NCI-H1436 treated with DMSO at 0.1 percent for 48 hours (cell line): ENCODE results near the gene AP4M1.

Experiments
- DNase-seq: peaks from one replicate; lab custom pipeline; 2025; lab: John Stamatoyannopoulos, UW

Gene AP4M1

DNA sequence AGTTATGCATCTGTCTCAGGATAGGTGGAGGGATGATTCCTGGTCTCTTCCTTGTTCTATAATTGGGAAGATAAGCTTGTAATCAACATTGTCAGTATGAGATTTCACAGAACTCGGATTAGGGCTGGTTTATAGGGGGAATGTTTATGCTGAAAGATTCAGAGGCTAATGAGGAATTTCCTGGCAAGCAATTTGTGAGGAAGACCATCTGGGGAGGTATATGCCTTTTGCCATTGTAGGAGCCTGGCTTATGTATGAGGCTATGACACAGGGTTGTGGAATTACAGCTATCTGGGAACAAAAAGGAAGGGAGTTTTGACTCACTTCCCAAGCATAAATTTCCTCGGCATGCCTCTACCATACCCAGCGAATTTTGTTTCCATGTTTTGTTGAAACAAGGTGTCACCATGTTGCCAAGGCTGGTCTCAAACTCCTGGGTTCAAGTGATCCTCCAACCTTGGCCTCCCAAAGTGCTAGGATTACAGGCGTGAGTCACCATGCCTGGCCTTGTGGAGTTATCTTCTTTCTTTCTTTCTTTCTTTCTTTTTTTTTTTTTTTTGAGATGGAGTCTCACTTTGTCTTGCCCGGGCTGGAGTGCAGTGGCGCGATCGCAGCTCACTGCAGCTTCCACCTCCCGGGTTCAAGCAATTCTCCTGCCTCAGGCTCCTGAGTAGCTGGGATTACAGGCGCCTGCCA lies 14.2 kb upstream of the AP4M1 start:
- DNase-seq, result no peak

DNA sequence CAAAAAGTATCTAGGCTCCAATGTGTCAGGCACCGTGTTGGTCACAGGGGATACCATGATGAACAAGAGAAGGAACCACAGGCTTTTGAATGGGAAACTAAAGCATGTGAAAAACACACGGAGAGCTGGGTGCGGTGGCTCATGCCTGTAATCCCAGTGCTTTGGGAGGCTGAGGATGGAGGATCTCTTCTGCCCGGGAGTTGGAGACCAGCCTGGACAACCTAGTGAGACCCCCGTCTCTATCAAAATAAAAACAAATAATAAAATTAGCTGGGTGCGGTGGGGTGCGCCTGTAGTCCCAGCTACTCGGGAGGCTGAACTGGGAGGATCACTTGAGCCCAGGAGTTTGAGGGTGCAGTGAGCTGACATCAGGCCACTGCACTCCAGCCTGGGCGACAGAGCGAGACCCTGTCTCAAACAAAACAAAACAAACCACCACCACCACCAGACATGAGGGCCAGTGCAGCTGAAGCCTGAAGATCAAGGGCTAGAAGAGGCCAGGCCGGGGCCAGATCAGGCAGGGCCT lies 13.3 kb upstream of the AP4M1 start:
- no peak for DNase-seq

DNA sequence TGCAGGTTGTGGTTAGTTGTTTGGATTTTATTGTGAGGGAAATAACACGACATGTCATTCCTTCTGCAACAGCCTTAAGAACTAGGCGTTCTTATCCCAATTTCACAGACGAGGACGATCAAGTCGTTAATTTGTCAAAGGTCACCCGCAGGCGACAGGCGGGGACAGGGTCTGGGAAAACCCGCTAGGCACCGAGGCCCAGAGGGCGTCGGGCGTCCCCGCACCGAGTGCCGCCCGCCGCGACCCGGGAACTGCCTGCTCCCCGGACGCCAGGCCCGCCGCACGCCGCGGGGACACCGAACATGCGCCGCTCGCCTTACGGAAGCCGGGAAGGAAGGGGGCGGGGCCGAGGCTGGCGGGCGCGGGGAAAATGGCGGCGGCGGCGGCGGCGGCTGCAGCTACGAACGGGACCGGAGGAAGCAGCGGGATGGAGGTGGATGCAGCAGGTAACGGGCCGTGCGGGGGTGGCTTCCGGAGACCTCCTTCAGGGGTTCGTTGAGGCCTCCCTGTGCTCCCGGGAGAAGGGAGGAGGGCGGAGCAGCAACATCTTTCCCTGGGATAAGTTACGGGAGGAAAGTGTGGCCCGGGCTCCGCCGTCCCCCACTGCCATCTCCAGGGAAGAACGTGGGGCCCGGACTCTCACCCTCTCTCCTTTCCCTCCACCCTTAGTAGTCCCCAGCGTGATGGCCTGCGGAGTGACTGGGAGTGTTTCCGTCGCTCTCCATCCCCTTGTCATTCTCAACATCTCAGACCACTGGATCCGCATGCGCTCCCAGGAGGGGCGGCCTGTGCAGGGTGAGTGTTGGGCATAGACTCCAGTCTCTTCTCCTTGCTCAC lies 12.6 kb upstream of the AP4M1 start, which contains the start of gene COPS6:
TSS of gene COPS6 (plus strand) at position 349 of the 837 bp plus-strand sequence. CDS start at position 371, 22 bp downstream.
- DNase-seq, result no peak

DNA sequence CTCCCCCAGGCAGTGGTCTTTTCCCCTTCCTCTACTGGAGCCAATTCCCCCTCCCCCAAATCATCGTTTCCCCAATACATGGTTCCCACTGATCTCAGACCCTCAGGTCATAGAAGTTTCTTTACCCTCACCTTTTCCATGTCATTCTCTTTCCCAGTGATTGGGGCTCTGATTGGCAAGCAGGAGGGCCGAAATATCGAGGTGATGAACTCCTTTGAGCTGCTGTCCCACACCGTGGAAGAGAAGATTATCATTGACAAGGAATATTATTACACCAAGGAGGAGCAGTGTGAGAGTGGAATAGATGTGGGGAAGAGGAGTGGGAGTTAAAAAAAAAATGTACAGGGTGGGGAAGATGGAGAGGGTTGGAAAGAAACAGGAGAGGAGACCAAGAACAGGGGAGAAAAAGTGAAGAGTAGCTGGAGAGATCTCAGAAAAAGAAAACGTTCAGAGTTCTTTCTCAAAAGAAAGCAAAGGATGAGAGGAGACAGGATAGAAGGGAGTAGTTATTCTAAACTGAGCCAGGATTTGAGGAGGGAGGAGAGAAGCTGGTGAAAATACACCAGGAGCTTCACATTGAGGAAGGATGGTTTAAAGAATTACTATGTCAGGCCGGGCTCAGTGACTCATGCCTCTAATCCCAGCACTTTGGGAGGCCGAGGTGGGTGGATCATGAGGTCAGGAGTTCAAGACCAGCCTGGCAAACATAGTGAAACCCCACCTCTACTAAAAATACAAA lies 11.8 kb upstream of the AP4M1 start:
- no peak for DNase-seq

DNA sequence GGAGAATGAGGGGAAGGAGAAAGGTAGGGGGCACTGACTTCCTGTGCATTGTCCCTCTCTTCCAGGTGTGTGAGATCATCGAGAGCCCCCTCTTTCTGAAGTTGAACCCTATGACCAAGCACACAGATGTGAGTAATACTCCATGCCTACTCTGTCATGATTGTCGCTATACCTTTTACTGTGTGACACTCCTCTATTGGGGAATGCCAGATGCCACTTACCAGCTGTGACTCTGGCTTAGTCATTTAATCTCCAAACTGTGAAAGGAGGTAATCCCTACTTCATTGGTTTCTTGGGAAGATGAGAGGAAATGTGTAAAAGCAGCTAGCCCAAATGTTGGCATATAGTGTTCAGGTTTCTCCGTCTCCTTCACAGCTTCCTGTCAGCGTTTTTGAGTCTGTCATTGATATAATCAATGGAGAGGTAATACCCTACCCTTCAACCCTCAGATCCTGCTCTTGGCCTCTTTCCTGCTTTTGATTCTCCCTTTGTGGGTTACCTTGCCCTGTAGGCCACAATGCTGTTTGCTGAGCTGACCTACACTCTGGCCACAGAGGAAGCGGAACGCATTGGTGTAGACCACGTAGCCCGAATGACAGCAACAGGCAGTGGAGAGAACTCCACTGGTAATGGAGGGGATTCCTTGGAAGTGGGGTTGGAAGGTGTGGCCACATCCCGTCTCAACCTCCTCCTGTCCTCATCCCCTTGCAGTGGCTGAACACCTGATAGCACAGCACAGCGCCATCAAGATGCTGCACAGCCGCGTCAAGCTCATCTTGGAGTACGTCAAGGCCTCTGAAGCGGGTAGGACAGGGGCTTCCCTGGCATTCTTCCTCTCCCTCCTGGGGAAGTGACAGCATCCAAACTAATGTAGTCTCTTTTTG lies 10.7 kb upstream of the AP4M1 start:
- no peak for DNase-seq

DNA sequence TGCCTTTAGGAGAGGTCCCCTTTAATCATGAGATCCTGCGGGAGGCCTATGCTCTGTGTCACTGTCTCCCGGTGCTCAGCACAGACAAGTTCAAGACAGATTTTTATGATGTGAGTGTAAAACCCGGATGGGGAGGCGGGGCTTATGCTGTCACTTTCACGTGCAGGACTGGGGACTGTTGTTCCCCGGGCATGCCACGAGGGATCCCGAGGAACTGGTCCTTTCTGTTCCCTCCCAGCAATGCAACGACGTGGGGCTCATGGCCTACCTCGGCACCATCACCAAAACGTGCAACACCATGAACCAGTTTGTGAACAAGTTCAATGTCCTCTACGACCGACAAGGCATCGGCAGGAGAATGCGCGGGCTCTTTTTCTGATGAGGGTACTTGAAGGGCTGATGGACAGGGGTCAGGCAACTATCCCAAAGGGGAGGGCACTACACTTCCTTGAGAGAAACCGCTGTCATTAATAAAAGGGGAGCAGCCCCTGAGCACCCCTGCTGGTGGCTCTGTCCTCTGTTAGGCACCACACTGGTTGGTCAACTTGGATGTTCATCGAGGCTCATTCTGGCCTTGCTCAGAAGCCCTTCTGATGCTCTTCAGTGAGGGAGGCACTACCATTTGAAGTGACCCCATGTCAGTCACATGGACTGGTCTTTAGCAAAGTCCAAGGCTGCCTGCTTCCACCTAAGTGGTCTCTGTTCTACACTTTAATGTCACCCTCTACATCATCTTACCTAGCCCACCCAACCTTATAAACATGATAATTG lies 9.8 kb upstream of the AP4M1 start:
- DNase-seq, result no peak

DNA sequence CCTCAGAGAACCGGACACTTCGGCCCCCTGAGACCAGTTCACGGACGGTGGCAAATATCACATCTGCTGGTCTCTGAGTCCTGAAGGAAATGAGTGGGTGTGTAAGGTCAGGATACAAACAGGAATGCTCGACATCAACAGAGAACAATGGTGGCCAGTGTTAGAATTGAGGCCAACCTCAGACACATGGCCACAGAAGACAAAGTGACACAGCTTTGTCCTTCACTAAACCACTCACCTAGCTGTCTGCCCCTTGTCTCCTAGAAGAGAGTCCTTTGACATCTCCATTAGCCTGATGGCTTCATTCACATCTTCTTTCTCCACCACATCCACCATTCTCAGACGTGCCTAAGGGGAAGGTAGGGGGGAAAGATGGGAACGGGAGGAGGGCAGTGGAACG lies 8.4 kb upstream of the AP4M1 start:
- no peak for DNase-seq

DNA sequence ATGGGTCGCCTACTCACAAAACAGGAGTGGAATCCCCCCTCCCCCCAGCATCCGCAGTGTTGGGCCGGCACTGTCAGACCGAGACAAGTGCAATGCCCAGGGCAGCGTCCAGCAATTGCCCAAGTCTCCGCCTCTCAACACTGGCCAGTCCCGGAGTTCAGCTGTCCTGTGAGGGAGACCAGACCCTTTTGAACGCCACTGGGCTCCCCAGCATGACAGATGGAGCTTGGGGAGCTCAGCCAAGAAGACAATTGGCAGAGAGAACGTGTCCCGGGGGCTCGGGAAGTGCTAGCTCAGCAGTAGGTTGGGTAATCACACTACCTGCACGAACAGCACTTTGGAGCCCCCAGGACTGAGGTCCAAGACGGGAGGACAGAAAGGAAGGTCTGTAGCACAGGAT lies 7.9 kb upstream of the AP4M1 start:
- no peak for DNase-seq

DNA sequence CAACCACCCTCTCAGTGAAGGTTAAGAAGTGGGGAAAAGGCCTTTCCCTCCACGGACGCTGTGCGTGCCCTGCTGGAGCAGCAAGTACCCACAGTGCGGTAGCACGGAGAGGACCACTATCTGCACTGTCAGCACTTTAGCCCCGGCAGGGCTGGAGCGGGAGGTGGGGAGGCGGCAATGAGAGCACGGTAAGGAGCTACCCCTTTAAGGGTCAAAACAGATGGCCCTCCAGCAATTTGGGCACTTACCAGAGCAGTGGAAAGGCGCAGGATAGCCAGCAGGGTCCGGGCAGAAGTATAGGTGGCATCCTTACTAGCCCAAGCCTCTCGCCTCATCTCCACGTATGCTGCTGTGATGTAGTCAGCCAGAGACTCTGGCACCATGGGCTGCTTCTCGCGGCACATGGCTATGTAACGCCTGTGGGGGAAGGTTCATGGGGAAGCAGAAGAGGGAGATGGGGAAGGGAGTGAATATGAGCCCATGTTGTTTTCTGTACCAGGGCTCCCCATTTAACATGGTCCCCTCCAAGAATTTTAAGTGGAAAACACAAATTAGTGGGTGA lies 7.4 kb upstream of the AP4M1 start:
- no peak for DNase-seq

DNA sequence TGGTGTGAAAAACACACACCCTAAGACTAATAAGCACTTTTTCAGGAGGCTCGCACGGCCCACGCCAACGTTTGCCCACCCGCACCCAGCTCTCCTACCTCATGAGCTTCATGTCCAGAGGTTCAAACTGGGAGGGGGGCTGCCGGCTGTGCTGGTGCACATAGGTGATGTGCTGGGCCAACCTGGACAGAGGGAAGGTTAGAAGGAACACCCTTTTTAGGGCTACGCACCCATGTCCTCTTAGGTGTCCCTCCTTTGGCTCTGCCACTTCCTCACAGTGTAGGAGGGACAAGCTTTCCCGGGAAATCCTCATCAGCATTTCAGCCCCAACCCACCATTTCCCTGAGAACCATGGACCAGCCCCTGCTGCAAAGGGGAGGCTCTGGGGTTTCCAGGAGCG lies 6.2 kb upstream of the AP4M1 start:
- DNase-seq, result no peak

DNA sequence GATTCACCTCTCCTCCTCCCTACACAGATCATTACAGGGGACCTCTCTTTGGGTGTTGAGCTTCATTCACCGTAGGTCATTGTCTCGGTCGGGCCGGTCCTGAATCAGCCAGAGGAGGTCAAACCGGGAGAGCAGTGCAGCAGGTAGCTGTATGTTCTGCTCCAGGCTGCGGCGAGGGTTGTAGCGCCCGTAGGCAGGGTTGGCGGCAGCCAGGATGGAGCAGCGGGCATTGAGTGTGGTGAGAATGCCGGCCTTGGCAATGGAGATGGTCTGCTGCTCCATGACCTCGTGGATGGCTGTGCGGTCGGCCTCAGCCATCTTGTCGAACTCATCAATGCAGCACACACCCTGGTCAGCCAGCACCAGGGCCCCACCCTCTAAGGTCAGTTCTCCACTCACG lies 5.7 kb upstream of the AP4M1 start:
- no peak for DNase-seq

DNA sequence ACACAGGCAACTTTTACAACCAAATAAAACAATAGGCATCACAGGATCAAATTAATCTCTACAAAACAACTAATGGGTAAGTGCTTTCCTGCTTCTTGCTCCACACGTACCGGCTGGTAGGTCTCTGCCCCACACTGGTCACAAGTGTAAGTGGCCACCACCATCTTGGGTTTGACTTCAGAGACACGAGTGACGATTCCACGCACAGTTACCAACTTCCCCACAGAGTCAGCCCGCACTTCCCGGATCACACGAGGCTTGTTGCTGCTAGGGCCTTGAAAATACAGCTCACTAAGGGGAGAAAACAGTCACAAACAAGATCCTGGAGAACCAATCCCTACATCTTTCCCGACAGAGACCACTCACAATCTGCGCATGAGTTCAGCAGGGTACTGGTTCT lies 2.5 kb upstream of the AP4M1 start:
- DNase-seq, result no peak

DNA sequence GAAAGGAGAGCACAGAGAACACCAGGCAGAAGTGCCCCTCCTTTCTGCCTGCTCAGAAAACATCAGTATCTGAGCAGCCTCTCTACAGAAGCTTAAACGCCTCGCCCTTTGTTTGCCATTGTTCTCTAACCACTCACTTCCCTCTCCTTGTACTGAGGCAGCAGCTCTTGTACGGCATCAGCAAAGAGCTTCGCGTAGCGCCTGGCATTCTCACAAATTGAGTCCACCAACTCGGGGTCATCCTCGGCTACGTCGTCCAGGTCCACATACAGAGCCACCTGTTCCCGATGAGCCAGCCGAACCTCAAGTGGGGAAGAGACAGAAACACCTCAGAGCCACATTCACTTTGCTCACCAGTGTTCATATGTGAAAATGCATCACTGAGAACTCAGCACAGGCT lies 2.0 kb upstream of the AP4M1 start:
- DNase-seq, result no peak

DNA sequence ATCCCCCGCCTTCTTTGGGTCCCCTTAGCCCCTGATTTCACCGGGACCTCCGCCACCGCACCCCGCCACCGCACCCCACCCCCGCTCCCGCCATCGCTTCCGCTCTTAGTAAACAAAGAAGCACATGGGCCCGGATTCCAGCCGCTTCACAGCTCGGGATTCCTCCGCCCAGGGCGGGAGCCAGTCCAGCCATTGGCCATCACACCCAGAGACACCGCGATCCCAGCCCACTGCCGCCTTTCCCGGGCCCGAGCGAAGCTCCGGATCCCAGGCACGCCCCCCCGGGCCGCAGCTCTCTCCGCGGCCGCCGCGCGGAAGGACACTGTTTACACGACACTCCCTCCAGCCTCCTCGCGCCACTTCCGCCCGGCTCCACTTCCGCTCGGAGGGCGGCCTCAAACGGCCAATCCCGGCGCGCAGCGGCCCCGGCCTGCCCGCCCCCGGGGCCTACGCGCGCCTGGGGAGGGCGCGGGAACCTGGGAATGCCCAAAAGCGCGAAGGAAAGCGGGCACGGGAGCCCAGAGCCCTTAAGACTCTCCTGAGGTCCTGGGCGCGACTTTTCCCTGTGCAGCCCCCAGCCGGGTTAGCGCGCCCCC lies 925 bp upstream of the AP4M1 start:
- DNase-seq, result peak; percentile 68

DNA sequence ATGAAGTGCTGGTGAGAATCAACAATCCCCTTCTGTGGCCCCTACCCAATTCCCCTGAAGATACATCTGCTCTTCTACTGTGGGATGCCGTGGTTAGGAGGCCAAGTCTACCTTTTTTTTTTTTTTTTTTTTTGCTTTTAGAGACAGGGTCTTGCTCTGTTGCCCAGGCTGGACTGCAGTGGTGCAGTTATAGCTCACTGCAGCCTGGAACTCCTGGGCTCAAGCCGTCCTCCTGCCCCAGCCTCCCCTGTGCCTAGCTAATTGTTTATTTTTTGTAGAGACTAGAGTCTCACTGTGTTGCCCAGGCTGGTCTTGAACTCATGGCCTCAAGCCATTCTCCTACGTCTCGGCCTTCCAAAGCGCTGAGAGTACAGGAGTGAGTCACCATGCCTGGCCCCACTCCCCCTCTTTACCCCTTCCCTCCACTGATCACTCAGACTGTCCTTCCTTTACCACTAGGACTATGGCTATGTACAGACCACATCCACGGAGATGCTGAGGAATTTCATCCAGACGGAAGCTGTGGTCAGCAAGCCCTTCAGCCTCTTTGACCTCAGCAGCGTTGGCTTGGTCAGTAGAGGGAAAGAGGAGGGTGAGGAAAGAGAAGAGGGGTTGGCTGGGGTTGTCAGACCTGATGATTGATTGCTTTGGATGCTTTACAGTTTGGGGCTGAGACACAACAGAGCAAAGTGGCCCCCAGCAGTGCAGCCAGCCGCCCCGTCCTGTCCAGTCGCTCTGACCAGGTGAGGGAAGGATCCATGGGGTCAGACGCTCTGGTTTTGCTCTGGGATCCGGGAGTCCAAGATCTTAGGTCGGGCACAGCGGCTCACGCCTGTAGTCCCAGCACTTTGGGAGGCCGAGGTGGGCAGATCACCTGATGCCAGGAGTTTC lies 1.8 kb downstream of the AP4M1 start:
- DNase-seq, result no peak

DNA sequence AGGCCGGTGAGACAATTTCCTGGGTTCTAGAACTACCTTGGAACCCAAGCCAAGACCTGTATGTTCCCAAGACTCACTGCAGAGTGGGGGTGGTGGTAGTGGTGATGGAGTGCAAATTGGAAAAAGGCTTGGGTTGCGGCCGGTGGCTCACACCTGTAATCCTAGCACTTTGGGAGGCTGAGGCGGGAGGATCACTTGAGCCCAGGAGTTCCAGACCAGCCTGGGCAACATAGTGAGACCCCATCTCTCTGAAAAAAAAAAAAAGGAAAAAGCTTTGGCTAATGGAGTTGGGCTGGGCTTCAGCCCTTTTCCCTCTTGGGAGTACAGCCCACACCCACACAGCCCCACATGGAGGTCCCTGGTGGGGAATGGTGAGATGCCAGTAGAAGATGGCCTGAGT lies 4.1 kb downstream of the AP4M1 start:
- no peak for DNase-seq

DNA sequence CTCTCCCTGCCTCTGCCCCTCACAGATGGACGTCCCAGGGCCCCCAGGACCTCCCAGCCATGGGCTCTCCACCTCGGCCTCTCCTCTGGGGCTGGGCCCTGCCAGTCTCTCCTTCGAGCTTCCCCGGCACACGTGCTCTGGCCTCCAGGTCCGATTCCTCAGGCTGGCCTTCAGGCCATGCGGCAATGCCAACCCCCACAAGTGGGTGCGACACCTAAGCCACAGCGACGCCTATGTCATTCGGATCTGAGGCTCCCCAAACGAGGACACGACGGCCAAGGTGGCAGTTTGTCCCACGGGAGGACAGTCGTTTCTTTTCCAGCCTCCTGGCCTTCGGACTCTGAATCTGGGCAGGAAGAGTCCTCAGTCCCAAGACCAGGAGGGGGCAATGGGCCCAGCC lies 5.2 kb downstream of the AP4M1 start:
- DNase-seq, result no peak

DNA sequence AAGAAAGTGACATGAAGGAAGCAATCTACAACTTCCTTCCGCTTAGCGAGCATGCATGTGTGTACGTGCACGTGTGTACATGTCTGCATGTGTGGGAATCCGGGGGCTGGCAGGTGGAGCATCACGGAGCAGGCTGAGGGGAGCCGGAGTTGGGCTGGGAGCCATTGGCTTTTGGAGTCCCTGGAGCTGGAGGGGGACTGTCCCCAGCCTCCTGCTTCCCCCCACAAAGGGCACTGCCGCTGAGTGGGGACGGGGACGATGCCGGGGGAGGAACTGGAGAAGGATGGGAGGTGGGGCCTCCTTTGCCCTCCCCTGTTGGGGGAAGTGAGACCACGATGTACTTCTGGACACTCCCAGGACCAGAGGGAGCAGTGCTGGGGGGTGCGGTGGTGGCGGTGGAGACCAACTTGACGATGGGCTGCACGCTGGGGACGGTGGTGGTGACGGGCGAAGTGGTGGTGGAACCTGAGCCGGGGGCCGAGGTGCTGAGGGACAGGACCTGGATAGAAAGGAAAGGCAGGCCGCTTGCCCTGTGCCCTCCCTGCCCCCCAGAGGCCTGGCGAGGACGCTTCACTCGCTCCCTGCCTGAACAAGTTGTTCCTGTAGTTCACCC lies 5.8 kb downstream of the AP4M1 start:
- DNase-seq, result no peak

DNA sequence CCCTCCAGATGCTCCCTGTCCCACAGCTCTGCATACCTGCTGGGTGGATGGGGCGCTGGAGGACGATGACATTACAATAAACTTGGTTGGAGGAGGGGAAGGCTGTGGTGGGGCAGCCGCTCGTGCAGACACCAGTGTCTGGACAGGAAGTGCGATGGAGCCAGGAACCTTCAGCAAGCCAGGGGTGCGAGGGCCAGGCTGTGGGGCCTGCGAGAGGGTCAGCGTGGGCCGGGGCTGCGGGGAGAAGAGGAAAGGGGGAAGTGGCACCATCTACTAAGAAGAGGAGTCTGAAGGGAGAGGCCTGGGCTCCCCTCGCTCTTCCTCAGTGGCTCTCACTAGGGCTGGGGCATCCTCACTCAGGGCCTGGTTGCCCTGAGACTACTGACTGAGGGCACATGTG lies 6.4 kb downstream of the AP4M1 start:
- no peak for DNase-seq
